Hepatocyte (in vitro differentiated cells): Measurements from ENCODE around the gene MFAP3L.

Experiments
- CTCF ChIP-seq: fragments of 200-600 bp; sonication (generic); IDR thresholded peaks from 2 replicates; pipeline ENCODE4 v1.5.1; 2016; ENCODE audit warnings: antibody characterized with exemption, mild to moderate bottlenecking; ENCODE audit not compliant: poor library complexity
- EZH2 ChIP-seq: fragments of 200-600 bp; sonication (generic); IDR thresholded peaks from 2 replicates; pipeline ENCODE4 v1.6.1; 2016; ENCODE audit warnings: antibody characterized with exemption, mild to moderate bottlenecking, borderline replicate concordance

- TF ChIP-seq CTCF (no peak), EZH2 (no peak)
Measured at GRCh38 chr4:169998981-169999380, 27.2 kb downstream of the MFAP3L start.
